Neural progenitor cell (in vitro differentiated cells): ENCODE results near the gene SLC35F5. TPM values are rescaled to one million over a fixed set of nuclear protein-coding genes. Genes with fewer than 3 reads are reported as not detected.

Experiments
- DNase-seq: peaks from one replicate; pipeline ENCODE4 v3.0.0-alpha.2; 2016; ENCODE audit warnings: low spot score
- H2AFZ ChIP-seq: fragments of 200-600 bp; sonication (generic); replicated peaks from 2 replicates; pipeline ENCODE4 v1.6.1; 2016; ENCODE audit warnings: antibody characterized with exemption
- H3F3A ChIP-seq: fragments of 200-600 bp; sonication (generic); 2 replicates; pipeline ENCODE4 v1.6.1; 2016; ENCODE audit warnings: antibody characterized with exemption, low read depth
- H3K27ac ChIP-seq: fragments of 200-600 bp; sonication (generic); 2 replicates; pipeline ENCODE4 v1.5.1; 2016; ENCODE audit warnings: mild to moderate bottlenecking
- H3K27me3 ChIP-seq: fragments of 200-600 bp; sonication (generic); 2 replicates; pipeline ENCODE4 v1.6.1; 2016; ENCODE audit warnings: mild to moderate bottlenecking, moderate library complexity
- H3K36me3 ChIP-seq: fragments of 200-600 bp; sonication (generic); 2 replicates; pipeline ENCODE4 v1.5.1; 2016
- H3K4me1 ChIP-seq: fragments of 200-600 bp; sonication (generic); 2 replicates; pipeline ENCODE4 v1.6.1; 2016; ENCODE audit warnings: mixed run types
- H3K4me2 ChIP-seq: fragments of 200-600 bp; sonication (generic); 2 replicates; pipeline ENCODE4 v1.6.1; 2016
- H3K4me3 ChIP-seq: fragments of 200-600 bp; sonication (generic); 2 replicates; pipeline ENCODE4 v1.5.1; 2016
- H3K79me2 ChIP-seq: fragments of 200-600 bp; sonication (generic); 2 replicates; pipeline ENCODE4 v1.6.1; 2016; ENCODE audit warnings: low read depth
- H3K9ac ChIP-seq: fragments of 200-600 bp; sonication (generic); 2 replicates; pipeline ENCODE4 v1.6.1; 2016
- H3K9me3 ChIP-seq: fragments of 200-600 bp; sonication (generic); 2 replicates; pipeline ENCODE4 v1.5.1; 2016; ENCODE audit warnings: low read depth
- H4K20me1 ChIP-seq: fragments of 200-600 bp; sonication (generic); 2 replicates; pipeline ENCODE4 v1.6.1; 2016; ENCODE audit warnings: low read depth
- H3K27ac Mint-ChIP-seq: 3 replicates; pipeline ENCODE4 v1.8.0; 2021; ENCODE audit warnings: mixed read lengths
- H3K27me3 Mint-ChIP-seq: 2 replicates; pipeline ENCODE4 v1.8.0; 2022; ENCODE audit warnings: low read depth, mild to moderate bottlenecking, inconsistent platforms, moderate library complexity, mixed read lengths; ENCODE audit not compliant: insufficient read depth
- H3K36me3 Mint-ChIP-seq: 3 replicates; pipeline ENCODE4 v1.8.0; 2021; ENCODE audit warnings: mixed read lengths
- H3K4me1 Mint-ChIP-seq: 3 replicates; pipeline ENCODE4 v1.8.0; 2021; ENCODE audit warnings: mixed read lengths
- H3K4me3 Mint-ChIP-seq: 3 replicates; pipeline ENCODE4 v1.8.0; 2021; ENCODE audit warnings: mild to moderate bottlenecking, moderate library complexity, mixed read lengths
- H3K9me3 Mint-ChIP-seq: 3 replicates; pipeline ENCODE4 v1.8.0; 2020; ENCODE audit warnings: mixed read lengths
- EZH2 ChIP-seq: fragments of 200-600 bp; sonication (generic); IDR thresholded peaks from 2 replicates; pipeline ENCODE4 v1.6.1; 2017; ENCODE audit warnings: antibody characterized with exemption, mild to moderate bottlenecking, moderate library complexity
- EZH2phosphoT487 ChIP-seq: fragments of 200-600 bp; sonication (generic); IDR thresholded peaks from 2 replicates; pipeline ENCODE4 v1.6.1; 2017; ENCODE audit warnings: antibody characterized with exemption
- total RNA-seq: library from RNA; depleted of rRNA; stranded (reverse); fragments of >200 nt; gene quantifications from 2 replicates; pipeline ENCODE4 v1.2.3, GENCODE V29; 2015; ENCODE audit warnings: low replicate concordance
- TF ChIP-seq, protein P1 (sequence below): fragments of 200-600 bp; sonication (generic); IDR thresholded peaks from 2 replicates; pipeline ENCODE4 v1.5.1; 2017; ENCODE audit warnings: antibody characterized with exemption, mild to moderate bottlenecking

The SLC35F5 gene
- total RNA-seq, 1 donor from 2014 or later: 83.0 TPM

GRCh38 chr2:113716291-113716690 is 40.2 kb downstream of the SLC35F5 start:
- no peaks in the 10 kb centered on the region for H4K20me1 ChIP-seq
- no peaks in the 10 kb centered on the region for H3K27me3 ChIP-seq
- no peak overlapping the region for H3K9ac ChIP-seq
- H3K27ac Mint-ChIP-seq: no peak overlapping the region
- no peaks in the 10 kb centered on the region for H3K9me3 ChIP-seq
- no peak overlapping the region for H3K4me2 ChIP-seq
- H3K27me3 Mint-ChIP-seq: no peaks in the 10 kb centered on the region
- H3K4me1 ChIP-seq: no peaks in the 10 kb centered on the region
- no peak overlapping the region for H2AFZ ChIP-seq
- no peak overlapping the region for H3K4me3 Mint-ChIP-seq
- TF ChIP-seq EZH2phosphoT487 (no peak), EZH2 (no peak)
- TF ChIP-seq, protein P1, sequence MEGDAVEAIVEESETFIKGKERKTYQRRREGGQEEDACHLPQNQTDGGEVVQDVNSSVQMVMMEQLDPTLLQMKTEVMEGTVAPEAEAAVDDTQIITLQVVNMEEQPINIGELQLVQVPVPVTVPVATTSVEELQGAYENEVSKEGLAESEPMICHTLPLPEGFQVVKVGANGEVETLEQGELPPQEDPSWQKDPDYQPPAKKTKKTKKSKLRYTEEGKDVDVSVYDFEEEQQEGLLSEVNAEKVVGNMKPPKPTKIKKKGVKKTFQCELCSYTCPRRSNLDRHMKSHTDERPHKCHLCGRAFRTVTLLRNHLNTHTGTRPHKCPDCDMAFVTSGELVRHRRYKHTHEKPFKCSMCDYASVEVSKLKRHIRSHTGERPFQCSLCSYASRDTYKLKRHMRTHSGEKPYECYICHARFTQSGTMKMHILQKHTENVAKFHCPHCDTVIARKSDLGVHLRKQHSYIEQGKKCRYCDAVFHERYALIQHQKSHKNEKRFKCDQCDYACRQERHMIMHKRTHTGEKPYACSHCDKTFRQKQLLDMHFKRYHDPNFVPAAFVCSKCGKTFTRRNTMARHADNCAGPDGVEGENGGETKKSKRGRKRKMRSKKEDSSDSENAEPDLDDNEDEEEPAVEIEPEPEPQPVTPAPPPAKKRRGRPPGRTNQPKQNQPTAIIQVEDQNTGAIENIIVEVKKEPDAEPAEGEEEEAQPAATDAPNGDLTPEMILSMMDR: no peak
- H3K36me3 Mint-ChIP-seq: peaks cover 17% of the 10 kb centered on the region
- H3K27ac ChIP-seq: no peak overlapping the region
- no peaks in the 10 kb centered on the region for H3K79me2 ChIP-seq
- no peaks in the 10 kb centered on the region for H3F3A ChIP-seq
- DNase-seq: no peak
- peaks cover 12% of the 10 kb centered on the region for H3K36me3 ChIP-seq
- no peaks in the 10 kb centered on the region for H3K9me3 Mint-ChIP-seq
- no peak overlapping the region for H3K4me3 ChIP-seq
- H3K4me1 Mint-ChIP-seq: no peaks in the 10 kb centered on the region

DNA sequence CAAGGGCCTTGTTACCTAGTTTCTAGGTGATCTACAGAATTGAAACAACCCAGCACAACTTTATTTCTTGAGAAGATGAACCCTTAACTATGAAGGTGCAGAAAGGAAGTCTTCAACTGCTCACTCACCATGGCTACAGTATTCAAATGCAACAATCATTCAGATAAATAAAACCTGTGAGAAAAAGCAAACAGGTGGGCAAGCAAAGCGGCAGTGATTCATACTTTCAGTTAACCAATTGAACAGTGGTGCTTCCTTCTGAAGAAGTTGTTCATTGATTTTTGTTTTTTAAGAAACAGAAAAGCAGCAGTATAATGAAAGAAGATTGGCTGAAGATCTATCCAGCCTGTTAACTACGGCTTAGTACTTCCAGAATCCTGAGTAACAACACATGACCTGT is 43.5 kb downstream of the SLC35F5 start:
- no peak overlapping the region for H3K4me2 ChIP-seq
- H3K4me1 ChIP-seq: no peaks in the 10 kb centered on the region
- H3K9me3 ChIP-seq: no peaks in the 10 kb centered on the region
- H4K20me1 ChIP-seq: no peaks in the 10 kb centered on the region
- H3K9me3 Mint-ChIP-seq: no peaks in the 10 kb centered on the region
- no peaks in the 10 kb centered on the region for H3K27me3 ChIP-seq
- H3K27ac ChIP-seq: no peak overlapping the region
- H3K79me2 ChIP-seq: no peaks in the 10 kb centered on the region
- H3K27me3 Mint-ChIP-seq: no peaks in the 10 kb centered on the region
- no peak overlapping the region for H2AFZ ChIP-seq
- H3K9ac ChIP-seq: no peak overlapping the region
- H3K4me3 Mint-ChIP-seq: no peak overlapping the region
- TF ChIP-seq EZH2phosphoT487 (no peak), EZH2 (no peak)
- TF ChIP-seq, protein P1: no peak
- H3F3A ChIP-seq: no peaks in the 10 kb centered on the region
- no peak for DNase-seq
- no peak overlapping the region for H3K27ac Mint-ChIP-seq
- H3K4me1 Mint-ChIP-seq: no peaks in the 10 kb centered on the region
- H3K4me3 ChIP-seq: no peak overlapping the region
- H3K36me3 ChIP-seq: peaks cover 7% of the 10 kb centered on the region
- peaks cover 15% of the 10 kb centered on the region for H3K36me3 Mint-ChIP-seq

DNA sequence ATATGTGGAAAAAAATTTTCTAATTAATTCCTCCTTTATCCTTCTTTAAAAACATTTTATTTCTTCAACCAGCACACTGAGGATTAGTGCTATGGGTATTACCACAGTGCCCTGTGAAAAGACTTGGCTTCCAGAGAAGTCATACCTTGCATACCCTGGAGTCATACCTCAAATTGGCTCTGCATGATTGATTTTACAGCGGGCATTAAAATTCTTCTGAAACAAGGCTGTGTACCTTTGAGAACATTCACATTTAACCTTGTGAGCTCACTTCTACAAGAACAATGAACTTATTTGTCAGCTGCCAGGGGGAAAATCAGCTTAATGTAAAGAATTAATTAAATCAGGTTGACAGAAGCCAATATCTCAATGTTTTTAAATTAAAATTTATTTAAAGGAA is 44.6 kb downstream of the SLC35F5 start:
- H3K4me3 ChIP-seq: no peak overlapping the region
- TF ChIP-seq EZH2 (no peak), EZH2phosphoT487 (no peak)
- TF ChIP-seq, protein P1: no peak
- no peaks in the 10 kb centered on the region for H3K79me2 ChIP-seq
- H3K4me1 ChIP-seq: no peaks in the 10 kb centered on the region
- H3K27me3 Mint-ChIP-seq: no peaks in the 10 kb centered on the region
- H3K27ac Mint-ChIP-seq: no peak overlapping the region
- H3K36me3 Mint-ChIP-seq: peaks cover 15% of the 10 kb centered on the region
- H3K4me2 ChIP-seq: no peak overlapping the region
- no peak for DNase-seq
- H3K9me3 ChIP-seq: no peaks in the 10 kb centered on the region
- no peaks in the 10 kb centered on the region for H3K4me1 Mint-ChIP-seq
- no peak overlapping the region for H2AFZ ChIP-seq
- H3K36me3 ChIP-seq: peaks cover 7% of the 10 kb centered on the region
- no peaks in the 10 kb centered on the region for H3F3A ChIP-seq
- H3K4me3 Mint-ChIP-seq: no peak overlapping the region
- H3K9me3 Mint-ChIP-seq: no peaks in the 10 kb centered on the region
- H3K27me3 ChIP-seq: no peaks in the 10 kb centered on the region
- no peaks in the 10 kb centered on the region for H4K20me1 ChIP-seq
- H3K9ac ChIP-seq: no peak overlapping the region
- H3K27ac ChIP-seq: no peak overlapping the region
